Body of pancreas (tissue), 4 donors: ENCODE measurements around the gene GPR61. TPM values are rescaled to one million over a fixed set of nuclear protein-coding genes. Genes with fewer than 3 reads are reported as not detected.
A peak's percentile ranks its signal among the peaks of the same experiment; 100 is the strongest.

Experiments
- ATAC-seq: fragments of 150-250 bp; one replicate; pipeline ENCODE4 v1.9.1; 2016
- DNase-seq, 4 donors: peaks; one replicate each; pipeline ENCODE4 v3.0.0-alpha.2; 2019
- H3K27ac ChIP-seq, 4 donors: fragments of 200-600 bp; sonication (generic); 1 replicate in 3 of 4; 2 replicates in 1 of 4; pipeline versions ENCODE4 v1.5.1 to v1.6.1; 2016 to 2019; ENCODE audit warnings: mild to moderate bottlenecking in 1 of 4, mixed read lengths in 1 of 4, moderate library complexity in 1 of 4
- H3K27me3 ChIP-seq, 2 donors: fragments of 200-600 bp; sonication (generic); one replicate each; pipeline ENCODE4 v1.6.0; 2016; ENCODE audit warnings: mild to moderate bottlenecking in 1 of 2
- H3K36me3 ChIP-seq, 2 donors: fragments of 200-600 bp; sonication (generic); replicated peaks in 1 of 2; 2 replicates each; pipeline ENCODE4 v1.5.1; 2016; ENCODE audit warnings: low read depth in 2 of 2; ENCODE audit not compliant: insufficient read depth in 1 of 2
- H3K4me1 ChIP-seq: fragments of 200-600 bp; sonication (generic); one replicate; pipeline ENCODE4 v1.6.0; 2016
- H3K4me3 ChIP-seq, 2 donors: fragments of 200-600 bp; sonication (generic); 1 replicate in 1 of 2; 2 replicates in 1 of 2; pipeline ENCODE4 v1.5.1; 2016 to 2019
- H3K9me3 ChIP-seq, 3 donors: fragments of 200-600 bp; sonication (generic); 1 replicate in 2 of 3; 2 replicates in 1 of 3; pipeline ENCODE4 v1.5.1; 2016
- CTCF ChIP-seq, 7 experiments: fragments of 450-650 bp in 4 of 7; fragments of 200-600 bp in 3 of 7; sonication (generic) in 3 of 7; IDR thresholded peaks; one replicate each; pipeline ENCODE4 v1.5.1; 2016 to 2019; ENCODE audit warnings: antibody characterized with exemption in 7 of 7
- POLR2A ChIP-seq, 3 donors: fragments of 450-650 bp; IDR thresholded peaks; one replicate each; pipeline ENCODE4 v1.6.1; 2016; ENCODE audit warnings: antibody characterized with exemption in 3 of 3, mild to moderate bottlenecking in 2 of 3
- WGBS, 2 donors: methylation state at CpG; one replicate each; pipeline ENCODE4 v1.1.5; 2017; 5-methylcytosine and 5-hydroxymethylcytosine counted together
- intact Hi-C: fragments of 100-400 bp; cut with DNase I; formaldehyde crosslinking; loops from one replicate; pipeline ENCODE4 v1.15.1; 2023
- total RNA-seq, 2 donors: library from RNA; depleted of rRNA; stranded (reverse); fragments of >200 nt; gene quantifications; one replicate each; pipeline ENCODE4 v1.1.0, GENCODE V29; 2016

Gene GPR61
- total RNA-seq, 2 donors from 2014 or later: not detected

GRCh38 chr1:109497449-109498160, 42.1 kb upstream of the GPR61 start:
- TF ChIP-seq CTCF (IDR thresholded peaks at IDR 0.05): no peak
- TF ChIP-seq POLR2A (IDR thresholded peaks at IDR 0.05): no peak
- ATAC-seq (no peak), DNase-seq (no peak)
- WGBS, 2 donors: 64 to 68% methylated on average over 9 of the region's 9 CpGs
- Histone ChIP-seq H3K27me3 (no peaks in the 10 kb centered on the region), H3K36me3 (no peaks in the 10 kb centered on the region), H3K4me3 (no peak overlapping the region), H3K4me1 (peaks cover 20% of the 10 kb centered on the region), H3K27ac (no peak overlapping the region), H3K9me3 (no peaks in the 10 kb centered on the region)
- intact Hi-C loops: loop anchor here (5.0 kb wide), 1 partner anchor 35 kb away; no protein-coding TSS in a partner anchor

- Histone ChIP-seq H3K4me1 (peaks cover 19% of the 10 kb centered on the region), H3K27me3 (no peaks in the 10 kb centered on the region), H3K36me3 (no peaks in the 10 kb centered on the region), H3K27ac (no peak overlapping the region), H3K4me3 (no peak overlapping the region), H3K9me3 (no peaks in the 10 kb centered on the region)
- intact Hi-C loops: loop anchor here (5.0 kb wide), 1 partner anchor 34 kb away; no protein-coding TSS in a partner anchor
- peak in 1 of 4 donors; percentile 37 for DNase-seq
- WGBS, 2 donors: 69 to 81% methylated on average over 12 of the region's 12 CpGs
- ATAC-seq: no peak
- no peak for TF ChIP-seq POLR2A (IDR thresholded peaks at IDR 0.05)
- peak in 6 of 7 experiments; percentile 11 to 40 (median 27) for TF ChIP-seq CTCF (IDR thresholded peaks at IDR 0.05)
These were observed 41.4 kb upstream of the GPR61 start for GRCh38 chr1:109498161-109498801.

GRCh38 chr1:109499081-109499480, 40.6 kb upstream of the GPR61 start:
- no peak for ATAC-seq
- 86 to 87% methylated on average over 7 of the region's 7 CpGs for WGBS, 2 donors
- H3K27me3 ChIP-seq: no peaks in the 10 kb centered on the region
- no peak for DNase-seq
- no peaks in the 10 kb centered on the region for H3K9me3 ChIP-seq
- TF ChIP-seq POLR2A (IDR thresholded peaks at IDR 0.05) (no peak), CTCF (IDR thresholded peaks at IDR 0.05) (no peak)
- H3K36me3 ChIP-seq: no peaks in the 10 kb centered on the region
- intact Hi-C loops: loop anchor here (5.0 kb wide), 1 partner anchor 33 kb away; no protein-coding TSS in a partner anchor
- H3K4me3 ChIP-seq: no peak overlapping the region
- peaks cover 14% of the 10 kb centered on the region for H3K4me1 ChIP-seq
- H3K27ac ChIP-seq: no peak overlapping the region

- ATAC-seq (no peak), DNase-seq (peak; percentile 54 to 74 (median 55))
- no peak for TF ChIP-seq POLR2A (IDR thresholded peaks at IDR 0.05)
- peak in 5 of 7 experiments; percentile 15 to 39 (median 25) for TF ChIP-seq CTCF (IDR thresholded peaks at IDR 0.05)
- Histone ChIP-seq H3K4me1 (peaks cover 8% of the 10 kb centered on the region), H3K4me3 (no peak overlapping the region), H3K9me3 (no peaks in the 10 kb centered on the region), H3K27me3 (no peaks in the 10 kb centered on the region), H3K36me3 (no peaks in the 10 kb centered on the region), H3K27ac (no peak overlapping the region)
- intact Hi-C loops: loop anchor here (5.0 kb wide), 1 partner anchor 32 kb away; no protein-coding TSS in a partner anchor
- 65 to 88% methylated on average over 2 to 4 of the region's 4 CpGs for WGBS, 2 donors
These were observed 39.8 kb upstream of the GPR61 start for GRCh38 chr1:109499661-109500536.
